Heart left ventricle (tissue), 13 donors: ENCODE results near the gene EMP2.
"Not testable (repeated sequence)": the region's sequence is repeated elsewhere in the genome, so short reads cannot be mapped to it uniquely, and the experiment has no call there.

Experiments
- POLR2A ChIP-seq, 2 donors: fragments of 450-650 bp; IDR thresholded peaks; one replicate each; pipeline ENCODE4 v1.6.1; 2017; ENCODE audit warnings: antibody characterized with exemption in 2 of 2, mild to moderate bottlenecking in 2 of 2, moderate library complexity in 2 of 2
- TF ChIP-seq, protein P1 (sequence below), 12 donors: fragments of 200-600 bp; sonication (generic) in 4 of 12; IDR thresholded peaks; one replicate each; pipeline versions ENCODE4 v1.5.0 to v1.8.0; 2018 to 2022; ENCODE audit warnings: antibody characterized with exemption in 12 of 12, mild to moderate bottlenecking in 5 of 12
- donor health status: ischemic (EF 13 %, LVEDD 7.1; RV severe dilation, severe dysfunction).
- donor health status: DM: no; HTN: yes; CAD: no.
- donor health status: DM: no; HTN: no; CAD: no.
- donor health status: ischemic (EF 25% LVEDD 6.9; RV normal size, moderate dysfunction).
- donor health status: ischemic (EF 25% LVEDD 5.7; RV mildly dilated, moderate dysfunction).
- donor health status: ischemic (EF 35%, LVEDD 5.7; RV mildly dilated, moderate dysfunction).
- donor health status: nonischemic (EF 11% LVEDD 7.7; RV severe dilation, severe dysfunction).
- donor health status: DM: yes; HTN: yes; CAD: no.
- donor health status: PGD.
- donor health status: ischemic (EF 29% LVEDD 5.4; RV normal size, mild dysfunction).
- donor health status: nonischemic (EF 23%, LVEDD 6.1; RV moderate dilation, normal function).

DNA sequence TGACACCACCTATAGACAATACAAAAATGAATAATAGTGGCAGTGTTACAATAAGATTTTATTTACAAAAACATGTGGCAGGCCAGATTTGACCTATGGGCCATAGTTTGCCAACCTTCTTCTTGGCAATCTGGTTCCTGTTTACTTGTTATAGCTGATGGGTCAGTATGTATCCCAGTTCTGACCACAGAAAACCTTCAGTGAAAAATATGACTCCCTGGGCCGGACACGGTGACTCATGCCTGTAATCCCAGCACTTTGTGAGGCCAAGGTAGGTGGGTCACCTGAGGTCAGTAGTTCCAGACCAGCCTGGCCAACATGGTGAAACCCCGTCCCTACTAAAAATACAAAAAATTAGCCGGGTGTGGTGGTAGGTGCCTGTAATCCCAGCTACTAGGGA, 46.8 kb downstream of the EMP2 start:
- TF ChIP-seq, protein P1, sequence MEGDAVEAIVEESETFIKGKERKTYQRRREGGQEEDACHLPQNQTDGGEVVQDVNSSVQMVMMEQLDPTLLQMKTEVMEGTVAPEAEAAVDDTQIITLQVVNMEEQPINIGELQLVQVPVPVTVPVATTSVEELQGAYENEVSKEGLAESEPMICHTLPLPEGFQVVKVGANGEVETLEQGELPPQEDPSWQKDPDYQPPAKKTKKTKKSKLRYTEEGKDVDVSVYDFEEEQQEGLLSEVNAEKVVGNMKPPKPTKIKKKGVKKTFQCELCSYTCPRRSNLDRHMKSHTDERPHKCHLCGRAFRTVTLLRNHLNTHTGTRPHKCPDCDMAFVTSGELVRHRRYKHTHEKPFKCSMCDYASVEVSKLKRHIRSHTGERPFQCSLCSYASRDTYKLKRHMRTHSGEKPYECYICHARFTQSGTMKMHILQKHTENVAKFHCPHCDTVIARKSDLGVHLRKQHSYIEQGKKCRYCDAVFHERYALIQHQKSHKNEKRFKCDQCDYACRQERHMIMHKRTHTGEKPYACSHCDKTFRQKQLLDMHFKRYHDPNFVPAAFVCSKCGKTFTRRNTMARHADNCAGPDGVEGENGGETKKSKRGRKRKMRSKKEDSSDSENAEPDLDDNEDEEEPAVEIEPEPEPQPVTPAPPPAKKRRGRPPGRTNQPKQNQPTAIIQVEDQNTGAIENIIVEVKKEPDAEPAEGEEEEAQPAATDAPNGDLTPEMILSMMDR (IDR thresholded peaks at IDR 0.05), result not testable (repeated sequence)
- TF ChIP-seq POLR2A (IDR thresholded peaks at IDR 0.05), result not testable (repeated sequence)
